NCI-H226 (cell line): ENCODE results near the gene NRIP2.

Source experiments
- DNase-seq: peaks from one replicate; pipeline ENCODE4 v3.0.0-alpha.2; 2015

Gene NRIP2

DNA sequence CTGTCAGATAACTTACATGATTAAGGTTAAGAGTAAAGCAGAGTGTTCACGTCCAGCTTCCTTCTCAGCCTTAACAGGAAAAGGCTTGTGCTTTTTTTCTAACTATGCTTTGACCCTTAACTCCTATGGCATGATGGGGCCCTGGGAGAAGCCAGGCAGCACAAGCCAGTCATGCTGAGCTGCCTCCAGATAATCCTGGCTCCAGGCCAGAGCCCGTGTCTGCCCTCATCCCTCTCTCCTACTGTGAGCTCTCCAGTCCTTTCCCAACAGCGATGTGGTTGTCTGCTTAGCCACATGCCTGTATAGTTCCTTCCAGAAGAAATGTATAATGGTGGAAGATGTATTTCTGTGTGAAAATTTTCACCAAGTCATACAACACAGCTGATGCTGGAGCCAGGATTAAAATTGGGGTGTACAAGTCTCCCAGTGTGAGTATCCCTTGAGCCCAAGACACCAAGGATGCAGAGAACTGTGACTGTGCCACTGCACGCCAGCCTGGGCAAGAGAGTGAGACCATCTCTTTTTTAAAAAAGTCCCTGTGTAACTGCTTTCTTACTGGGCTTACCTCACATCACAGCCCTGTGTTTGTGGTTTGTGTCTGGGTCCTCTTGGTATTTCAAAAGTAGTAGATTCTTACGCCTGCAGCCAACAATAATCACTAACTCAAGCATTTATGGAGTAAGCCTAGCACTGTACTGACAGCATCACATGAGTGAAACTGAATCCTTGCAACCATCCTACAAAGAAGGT is 30.3 kb downstream of the NRIP2 start:
- peak; percentile 67 for DNase-seq

DNA sequence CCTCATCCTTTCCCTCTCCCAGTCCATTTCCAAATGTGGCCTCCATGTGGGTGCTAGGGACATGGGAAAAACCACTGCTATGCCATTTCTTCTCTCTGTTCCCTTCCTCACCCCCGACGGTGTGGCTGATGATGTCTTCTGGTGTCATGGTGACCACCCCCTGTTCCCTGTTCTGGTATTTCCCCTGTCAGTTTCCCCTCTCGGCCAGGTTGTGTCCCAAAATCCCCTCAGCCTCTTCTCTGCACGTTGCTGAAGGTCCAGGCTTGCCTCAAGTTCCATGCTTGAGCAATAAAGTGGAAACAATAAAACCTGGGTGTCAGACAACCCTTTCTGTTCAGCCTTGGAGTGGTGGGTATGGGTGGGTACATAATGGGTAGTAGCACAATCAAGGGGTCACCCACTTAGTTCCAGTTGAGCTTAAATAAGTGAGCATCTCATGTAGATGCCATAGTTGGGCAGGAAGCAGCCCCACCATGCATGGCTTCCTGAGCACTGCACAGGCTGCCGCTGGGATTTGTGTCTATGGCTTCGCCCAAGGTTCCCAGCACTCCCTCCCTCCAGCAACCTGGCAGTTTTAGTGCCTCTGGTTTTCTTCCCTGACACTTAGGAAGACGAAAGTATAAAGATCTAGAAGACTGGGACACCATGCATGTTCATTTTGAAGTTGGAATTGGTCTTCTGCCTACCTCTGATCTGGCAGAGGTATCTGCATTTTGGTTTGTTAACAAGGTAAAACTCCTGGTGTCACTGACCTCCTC is 31.0 kb downstream of the NRIP2 start:
- DNase-seq: no peak

DNA sequence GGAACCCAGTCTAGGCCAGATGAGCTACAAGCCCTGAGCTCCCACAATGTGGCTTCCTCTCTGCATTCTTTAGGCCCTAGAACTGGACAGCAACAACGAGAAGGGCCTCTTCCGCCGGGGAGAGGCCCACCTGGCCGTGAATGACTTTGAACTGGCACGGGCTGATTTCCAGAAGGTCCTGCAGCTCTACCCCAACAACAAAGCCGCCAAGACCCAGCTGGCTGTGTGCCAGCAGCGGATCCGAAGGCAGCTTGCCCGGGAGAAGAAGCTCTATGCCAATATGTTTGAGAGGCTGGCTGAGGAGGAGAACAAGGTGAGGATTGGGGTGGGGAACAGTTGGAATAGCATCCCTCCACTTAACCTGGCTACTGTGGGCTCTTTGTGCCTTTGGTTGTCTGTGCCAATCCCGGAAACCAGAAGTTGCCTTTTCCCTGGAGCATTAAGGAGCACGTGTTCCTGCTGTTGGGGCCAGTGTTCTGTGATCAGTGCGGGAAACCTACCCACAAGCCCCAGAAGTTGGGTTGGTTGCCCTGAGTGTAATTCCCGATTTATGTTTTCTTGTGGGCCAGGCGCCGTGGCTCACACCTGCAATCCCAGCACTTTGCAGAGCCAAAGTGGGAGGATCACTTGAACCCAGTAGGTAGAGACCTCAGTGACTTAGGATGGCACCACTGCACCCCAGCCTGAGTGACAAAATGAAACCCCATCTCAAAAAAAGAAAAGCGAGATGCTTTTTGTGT is 33.6 kb downstream of the NRIP2 start:
- no peak for DNase-seq

GRCh38 chr12:2800046-2800570 is 34.7 kb downstream of the NRIP2 start:
- DNase-seq: no peak

DNA sequence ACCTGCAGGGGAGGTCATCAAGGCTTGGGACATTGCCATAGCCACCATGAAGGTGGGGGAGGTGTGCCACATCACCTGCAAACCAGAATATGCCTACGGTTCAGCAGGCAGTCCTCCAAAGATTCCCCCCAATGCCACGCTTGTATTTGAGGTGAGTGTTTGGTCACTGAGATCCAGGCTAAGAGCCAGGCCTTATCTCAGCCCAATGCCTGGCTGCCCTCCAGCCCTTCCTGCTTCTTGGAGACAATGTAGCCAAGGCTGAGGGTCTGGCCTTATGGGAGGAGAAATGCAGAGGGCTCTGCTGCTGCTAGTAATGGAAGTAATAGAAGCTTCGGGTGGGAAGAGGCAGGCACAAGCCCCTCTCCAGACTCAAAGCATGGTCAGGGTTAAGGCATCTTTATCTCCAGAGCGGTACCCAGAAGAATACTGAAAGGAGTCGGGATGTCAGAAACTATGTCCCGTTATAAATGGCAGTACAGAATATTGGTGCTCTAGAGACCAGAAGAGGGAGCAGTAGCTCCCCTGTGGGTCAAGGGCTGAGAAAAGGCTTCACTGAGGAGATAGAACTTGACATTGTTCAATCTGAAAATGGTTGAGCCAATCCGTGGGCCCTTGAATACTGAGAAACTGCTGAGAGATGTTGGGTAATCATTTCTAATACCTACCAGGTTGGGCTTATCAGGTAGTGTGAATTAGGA is 37.0 kb downstream of the NRIP2 start:
- DNase-seq: peak; percentile 18

- DNase-seq: no peak
Measured at GRCh38 chr12:2796187-2796666, 38.6 kb downstream of the NRIP2 start.

DNA sequence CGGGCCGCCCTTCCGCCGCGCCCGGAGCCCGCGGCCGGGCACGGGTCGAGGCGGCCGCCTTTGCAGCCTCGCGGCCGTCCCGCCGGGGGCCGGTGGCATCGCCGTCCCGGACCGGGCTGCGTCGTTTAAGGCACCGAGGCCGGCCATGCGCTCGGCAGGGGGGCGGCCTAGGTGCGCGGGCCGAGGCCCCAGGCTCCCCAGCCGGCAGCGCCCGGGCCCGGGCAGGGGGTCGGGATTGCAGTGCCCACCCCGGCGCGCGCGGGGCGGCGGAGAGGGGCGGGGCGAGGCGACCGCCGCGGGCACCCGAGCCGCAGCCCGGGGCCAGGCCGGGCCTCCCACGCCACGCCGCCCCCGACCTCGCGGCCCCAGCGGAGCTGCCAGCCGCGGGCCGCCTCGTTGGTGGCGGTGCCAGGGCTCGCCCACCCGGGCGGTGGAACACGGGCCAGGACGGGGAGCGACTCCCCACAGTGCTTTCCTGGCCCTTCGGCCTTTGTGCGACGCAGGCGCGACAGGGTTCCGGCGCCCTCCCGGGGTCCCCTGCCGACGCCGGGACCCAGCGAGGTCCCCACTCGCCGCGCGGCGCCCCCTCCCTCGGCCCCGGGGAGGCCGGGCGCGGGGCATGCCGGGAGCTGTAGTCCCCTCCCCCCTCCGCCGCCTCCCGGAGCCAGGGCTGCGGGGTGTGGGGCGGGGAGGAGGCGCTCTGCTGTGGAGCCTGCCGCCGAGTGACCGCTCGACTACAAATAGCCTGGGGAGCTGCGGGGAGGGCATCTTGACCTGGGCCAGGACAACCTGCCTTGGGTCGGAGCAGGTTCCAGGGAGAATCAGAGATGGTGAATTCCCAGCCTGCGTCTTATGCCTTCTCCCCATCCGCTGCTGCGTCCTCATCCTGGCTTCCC is 39.3 kb downstream of the NRIP2 start:
- DNase-seq: peak; percentile 53

- peak; percentile 92 for DNase-seq
Measured at GRCh38 chr12:2794736-2795289, 40.0 kb downstream of the NRIP2 start, which contains the start of gene FKBP4. TSS of gene FKBP4 (plus strand) at chr12:2794970. CDS start at chr12:2795140, 170 bp downstream.

DNA sequence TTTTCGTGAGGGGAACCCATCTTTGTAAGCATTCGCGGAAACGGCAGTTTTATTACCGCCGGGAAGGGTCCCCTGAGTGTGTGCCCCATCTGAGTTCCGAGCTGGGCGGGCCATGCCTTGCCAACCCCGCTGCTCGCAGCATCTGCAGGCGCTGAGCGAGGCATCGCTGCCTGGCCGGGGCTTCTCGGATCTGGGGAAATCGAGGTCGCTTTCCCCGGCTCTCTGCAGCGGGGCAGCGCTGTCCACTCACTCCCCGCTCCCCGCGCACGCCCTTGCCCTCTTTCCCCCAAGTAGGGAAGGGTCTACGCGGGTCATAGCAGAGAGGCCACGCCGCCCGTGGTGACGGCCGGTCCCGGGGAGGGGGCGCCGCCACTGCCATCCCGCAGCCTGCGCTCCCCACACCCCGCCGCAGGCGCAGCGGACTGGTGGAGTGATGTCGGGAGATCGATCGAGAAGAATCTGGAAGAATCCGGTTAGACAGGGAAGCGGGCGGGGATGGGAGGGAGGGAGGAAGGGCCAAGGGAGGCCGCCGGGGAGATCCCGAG is 40.6 kb downstream of the NRIP2 start:
- DNase-seq: no peak

- no peak for DNase-seq
Measured at GRCh38 chr12:2793561-2793960, 41.3 kb downstream of the NRIP2 start.

DNA sequence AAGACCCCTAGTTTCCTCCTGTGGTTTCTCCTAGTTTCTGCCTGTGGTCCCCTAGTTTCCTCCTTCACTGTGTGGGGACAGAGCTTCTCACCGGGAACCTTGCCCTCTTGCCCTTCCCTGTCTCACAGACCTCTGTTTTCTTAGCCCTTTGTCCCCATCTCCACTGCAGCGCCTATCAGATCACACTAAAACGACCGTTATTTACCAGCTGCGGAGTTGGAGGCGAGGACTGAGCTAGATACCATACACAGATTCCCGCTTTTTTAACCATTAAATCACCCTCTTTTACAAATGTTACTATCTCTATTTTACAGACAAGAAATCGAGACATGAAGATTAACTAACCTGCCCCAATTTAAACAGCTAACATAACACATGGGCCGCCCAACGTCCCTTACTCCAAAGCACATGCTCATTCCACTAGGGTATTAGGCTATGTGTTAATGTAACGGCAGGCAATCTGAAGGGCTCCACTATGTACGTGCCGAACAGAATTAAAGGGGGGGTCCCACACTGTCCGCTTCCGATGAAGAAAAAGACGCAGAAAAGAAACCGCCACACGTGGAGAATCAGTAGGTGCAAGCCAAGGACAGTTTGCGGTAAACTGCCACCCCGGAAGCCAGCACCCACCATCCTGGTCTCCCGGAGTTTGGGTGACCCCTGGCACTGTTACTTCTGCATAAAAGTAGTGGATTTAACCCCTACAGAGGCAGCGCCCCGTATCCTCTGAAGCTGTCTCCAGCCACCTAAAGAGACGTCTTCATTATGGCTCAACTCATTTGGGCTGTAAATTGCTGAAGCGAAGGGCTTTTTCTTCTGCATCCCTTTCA is 41.9 kb downstream of the NRIP2 start:
- DNase-seq: no peak

- DNase-seq: no peak
Measured at GRCh38 chr12:2791089-2791488, 43.7 kb downstream of the NRIP2 start.

DNA sequence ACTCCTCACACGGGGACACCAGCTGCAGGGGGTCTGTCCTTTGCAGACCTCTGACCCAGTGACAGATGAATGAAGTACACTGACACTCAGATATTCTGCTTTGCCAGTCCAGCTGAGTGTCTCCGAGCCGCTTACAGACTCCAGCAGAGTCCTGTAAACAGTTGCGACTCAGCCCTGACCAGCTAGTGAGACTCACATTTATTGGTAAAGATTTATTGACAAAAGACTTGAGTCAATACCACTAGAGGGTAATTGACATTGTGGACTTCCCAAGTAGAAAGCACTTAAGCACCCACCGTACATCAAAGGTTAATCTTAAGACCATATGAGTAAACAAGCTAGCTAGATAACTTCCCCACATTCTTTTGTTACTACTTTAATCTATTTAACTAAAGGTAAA is 49.8 kb downstream of the NRIP2 start:
- DNase-seq: no peak

DNA sequence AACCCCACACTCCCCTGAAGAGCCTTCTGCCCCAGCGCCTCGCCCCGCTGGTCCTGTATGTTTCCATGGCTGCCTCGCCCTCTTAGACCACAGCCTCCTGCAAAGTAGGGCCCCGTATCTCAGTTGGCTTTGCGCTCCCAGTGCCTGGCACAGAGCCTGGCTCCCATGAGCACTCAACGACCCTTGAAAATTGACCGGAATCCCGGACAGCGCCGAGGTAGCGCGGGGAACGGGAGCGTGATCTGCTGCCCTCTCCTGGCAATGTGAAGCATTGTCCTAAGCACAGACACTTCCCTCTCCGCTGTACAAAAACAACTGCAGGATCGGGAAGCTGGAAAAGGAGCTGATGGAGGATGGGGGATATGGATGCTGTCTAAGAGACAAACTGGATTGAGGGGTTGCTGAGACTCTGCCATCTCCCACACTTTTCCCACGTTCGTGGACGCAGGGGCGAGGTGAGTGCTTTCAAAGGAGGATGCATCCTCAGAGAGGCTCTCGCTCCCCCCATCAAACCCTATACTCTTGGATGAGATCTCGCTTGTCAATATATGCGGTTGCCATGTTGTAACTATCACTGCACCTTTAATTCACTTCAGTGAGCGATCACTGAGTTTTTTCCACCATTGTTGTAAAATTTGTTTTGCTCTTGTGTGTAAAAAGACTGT is 50.8 kb downstream of the NRIP2 start:
- no peak for DNase-seq

GRCh38 chr12:2779281-2779680 is 55.6 kb downstream of the NRIP2 start:
- no peak for DNase-seq

DNA sequence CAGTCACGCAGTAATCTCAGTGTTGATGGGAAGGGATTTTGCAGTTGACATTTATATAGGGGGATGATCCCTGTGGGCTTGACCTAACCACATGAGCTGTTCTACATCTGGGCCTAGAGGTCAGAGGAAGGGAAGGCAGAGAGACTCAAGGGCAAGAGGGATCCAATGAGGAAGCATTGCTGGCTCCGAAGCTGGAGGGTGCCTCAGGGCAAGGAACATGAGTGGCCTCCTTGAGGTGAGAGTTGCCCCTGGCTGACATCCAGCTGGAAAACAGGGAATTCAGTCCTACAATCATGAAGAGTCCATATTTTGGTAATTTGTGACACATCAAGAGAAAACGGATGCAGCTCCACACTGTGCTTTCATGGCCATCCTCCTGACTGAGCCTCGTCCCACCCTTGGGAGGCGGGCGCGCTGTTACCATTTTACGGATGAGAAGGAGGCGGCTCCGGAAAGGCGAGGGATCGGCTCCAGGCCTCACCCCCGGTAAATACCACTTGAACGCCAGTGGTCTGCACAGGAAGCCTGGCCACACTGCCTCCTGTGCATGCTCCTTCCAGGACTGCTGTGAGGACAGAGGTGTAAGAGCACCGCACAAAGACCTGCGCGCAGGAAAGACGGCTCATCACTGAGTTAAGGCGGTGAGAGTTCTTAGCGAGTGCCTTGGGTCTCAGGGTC is 58.6 kb downstream of the NRIP2 start:
- DNase-seq: no peak

DNA sequence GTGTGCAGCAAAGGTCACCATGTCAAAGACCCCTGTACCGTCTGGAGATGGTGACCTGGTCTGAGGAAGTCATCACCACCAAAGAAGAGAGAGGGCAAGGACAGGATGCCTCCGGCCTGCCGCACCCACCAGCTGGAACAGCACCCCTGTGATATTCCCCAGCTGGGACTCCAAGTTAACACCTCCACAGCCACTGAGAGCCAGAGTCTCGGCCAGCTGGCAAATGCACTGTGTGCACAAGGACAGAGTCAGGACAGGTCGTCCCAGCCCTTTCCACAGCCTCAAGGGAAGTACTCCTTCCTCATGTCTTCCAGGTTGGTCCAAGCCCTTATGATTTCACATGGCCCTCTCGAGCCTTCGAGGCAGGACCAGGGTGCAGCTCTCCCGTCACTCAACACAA is 59.4 kb downstream of the NRIP2 start:
- no peak for DNase-seq
